GM12878 (cell line): ENCODE measurements around the gene MASP1. TPM values are rescaled to one million over a fixed set of nuclear protein-coding genes. Genes with fewer than 3 reads are reported as not detected.

Source experiments
- ATAC-seq: fragments of 200-7000 bp; cut with Tn5 transposase; 3 replicates; pipeline ENCODE4 v1.9.1; 2020; ENCODE audit warnings: mild to moderate bottlenecking, moderate library complexity
- BruUV-seq: library from RNA; stranded (reverse); fragments of 400-500 nt; replicated peaks from 2 replicates; lab custom pipeline; 2021; lab: Mats Ljungman, UMichigan
- CTCF ChIA-PET: fragments of 300-600 bp; sonication (Branson Sonifier 250); formaldehyde crosslinking; extraction: SDS; loops from one replicate; lab custom pipeline; 2021; ENCODE audit warnings: inconsistent platforms; lab: Yijun Ruan, JAX
- POLR2A ChIA-PET: fragments of 350-600 bp; formaldehyde crosslinking; extraction: SDS; loops from one replicate; lab custom pipeline; 2021; ENCODE audit warnings: inconsistent platforms; lab: Charles Lee
- RAD21 ChIA-PET: fragments of 300-600 bp; sonication (Branson Sonifier 250); formaldehyde crosslinking; loops from one replicate; lab custom pipeline; 2023; ENCODE audit warnings: antibody characterized with exemption; ENCODE audit not compliant: unreplicated experiment; lab: Charles Lee
- SMC1A ChIA-PET: fragments of 300-600 bp; sonication (Branson Sonifier 250); formaldehyde crosslinking; loops from one replicate; lab custom pipeline; 2023; ENCODE audit not compliant: unreplicated experiment, uncharacterized antibody; lab: Charles Lee
- DNase-seq: peaks from one replicate; pipeline ENCODE4 v3.0.0-alpha.2; 2011; ENCODE audit warnings: low read depth, low spot score
- FAIRE-seq: peaks from 3 replicates; lab custom pipeline; 2011; peaks lifted over from hg19 to GRCh38; lab: Jason Lieb, UNC
- H2AFZ ChIP-seq: 2 replicates; pipeline ENCODE4 v1.6.0; 2011; ENCODE audit warnings: low read depth, low read length, control low read depth; ENCODE audit not compliant: control insufficient read depth
- H3K27ac ChIP-seq: 2 replicates; pipeline ENCODE4 v1.5.1; 2011; ENCODE audit warnings: control low read depth; ENCODE audit not compliant: control insufficient read depth, insufficient read depth
- H3K27me3 ChIP-seq, 2 experiments: replicated peaks in 1 of 2; 2 replicates each; pipeline versions ENCODE4 v1.6.0 to v1.6.1; 2011; ENCODE audit warnings: low read length in 1 of 2; ENCODE audit not compliant: control insufficient read depth in 2 of 2, insufficient read depth in 2 of 2
- H3K36me3 ChIP-seq, 2 experiments: 2 replicates each; pipeline ENCODE4 v1.5.1; 2011; ENCODE audit warnings: low read length in 1 of 2; ENCODE audit not compliant: control insufficient read depth in 2 of 2, insufficient read depth in 2 of 2
- H3K4me1 ChIP-seq: 2 replicates; pipeline ENCODE4 v1.6.1; 2011; ENCODE audit warnings: mild to moderate bottlenecking, low read length, moderate library complexity, mixed read lengths; ENCODE audit not compliant: control insufficient read depth, insufficient read depth
- H3K4me2 ChIP-seq: 2 replicates; pipeline ENCODE4 v1.6.0; 2011; ENCODE audit warnings: control low read depth; ENCODE audit not compliant: control insufficient read depth, insufficient read depth
- H3K4me3 ChIP-seq: fragments of 200-600 bp; sonication (generic); 2 replicates; pipeline ENCODE4 v1.5.1; 2016
- H3K79me2 ChIP-seq: 2 replicates; pipeline ENCODE4 v1.6.0; 2011; ENCODE audit warnings: low read length; ENCODE audit not compliant: control insufficient read depth, insufficient read depth
- H3K9ac ChIP-seq: 2 replicates; pipeline ENCODE4 v1.8.0; 2011; ENCODE audit warnings: low read length, control low read depth, mixed read lengths; ENCODE audit not compliant: control insufficient read depth, insufficient read depth
- H3K9me3 ChIP-seq: replicated peaks from 3 replicates; pipeline ENCODE4 v1.5.1; 2011; ENCODE audit warnings: mild to moderate bottlenecking, low read length; ENCODE audit not compliant: control insufficient read depth, insufficient read depth
- H4K20me1 ChIP-seq: 2 replicates; pipeline ENCODE4 v1.6.0; 2011; ENCODE audit not compliant: control insufficient read depth, insufficient read depth
- BCL11A ChIP-seq: IDR thresholded peaks from 2 replicates; pipeline ENCODE4 v1.6.1; 2011; ENCODE audit warnings: low read depth, low read length
- BHLHE40 ChIP-seq, 2 experiments: fragments of 450-650 bp in 1 of 2; IDR thresholded peaks; 2 replicates each; pipeline ENCODE4 v1.6.1; 2011 to 2017; ENCODE audit warnings: low read depth in 2 of 2, borderline replicate concordance in 1 of 2, improper control_type of control experiment in 1 of 2, low read length in 1 of 2, mild to moderate bottlenecking in 1 of 2
- CBFB ChIP-seq: IDR thresholded peaks from 2 replicates; pipeline ENCODE4 v1.6.1; 2016; ENCODE audit warnings: antibody characterized with exemption, low read depth
- ETV6 ChIP-seq, 2 experiments: fragments of 450-650 bp in 1 of 2; IDR thresholded peaks in 1 of 2; conservative IDR thresholded peaks in 1 of 2; 2 replicates each; pipeline ENCODE4 v1.6.1; 2014; ENCODE audit warnings: antibody characterized with exemption in 1 of 2, borderline replicate concordance in 1 of 2, low read depth in 1 of 2, mild to moderate bottlenecking in 1 of 2, moderate library complexity in 1 of 2
- RBBP5 ChIP-seq: fragments of 200-600 bp; sonication (generic); conservative IDR thresholded peaks from 2 replicates; pipeline ENCODE4 v1.6.1; 2016
- SREBF1 ChIP-seq: IDR thresholded peaks from 2 replicates; pipeline ENCODE4 v1.6.1; 2012; ENCODE audit warnings: mild to moderate bottlenecking, low read length
- WGBS: methylation state at CpG from one replicate; pipeline ENCODE4 v1.1.6; 2016; ENCODE audit warnings: low lambda C conversion rate; ENCODE audit not compliant: insufficient replicate concordance, insufficient coverage; ENCODE audit errors: missing lambda C conversion rate; 5-methylcytosine and 5-hydroxymethylcytosine counted together
- in situ Hi-C: fragments of 300-500 bp; cut with MboI; formaldehyde crosslinking; loops from 9 replicates; pipeline ENCODE4 v1.14.3; 2018; ENCODE audit warnings: mixed read lengths
- intact Hi-C: fragments of 100-400 bp; cut with micrococcal nuclease; formaldehyde crosslinking; loops from one replicate; pipeline ENCODE4 v1.14.2; 2022; ENCODE audit not compliant: unreplicated experiment
- polyA plus RNA-seq, 11 experiments: library from polyadenylated mRNA; depleted of rRNA in 4 of 11; unstranded in 6 of 11; stranded (reverse) in 5 of 11; fragments of >200 nt; fragmentation: Nextera tagmentation in 4 of 11; fragmentation: Illumina TruSeq in 1 of 11; extraction: Ambion mirVana in 4 of 11; extraction: Trizol in 1 of 11; gene quantifications; 1 replicate in 1 of 11; 2 replicates in 10 of 11; pipeline versions ENCODE4 v1.2.1 to v1.2.3, GENCODE V29; 2011 to 2016; ENCODE audit warnings: inconsistent platforms in 2 of 11, missing spikeins in 2 of 11, low read depth in 1 of 11
- total RNA-seq, 4 experiments: library from RNA; depleted of rRNA in 3 of 4; stranded (reverse); fragments of >200 nt in 3 of 4; fragmentation: Illumina TruSeq in 1 of 4; extraction: Trizol in 1 of 4; gene quantifications; 2 replicates each; pipeline versions ENCODE4 v1.2.1 to v1.2.3, GENCODE V29; 2013 to 2021
- TF ChIP-seq, protein P1 (sequence below): fragments of 150-350 bp; IDR thresholded peaks from 2 replicates; pipeline ENCODE4 v1.6.1; 2016; ENCODE audit warnings: low read depth, low read length
- TF ChIP-seq, protein P2 (sequence below), 3 experiments: IDR thresholded peaks in 2 of 3; conservative IDR thresholded peaks in 1 of 3; 2 replicates each; pipeline ENCODE4 v1.5.1; 2011; ENCODE audit warnings: low read depth in 3 of 3, low read length in 3 of 3, mild to moderate bottlenecking in 3 of 3, control low read depth in 2 of 3, moderate library complexity in 2 of 3, inconsistent platforms in 1 of 3, mixed read lengths in 1 of 3; ENCODE audit not compliant: control insufficient read depth in 2 of 3, insufficient read depth in 1 of 3; ENCODE audit errors: extremely low read depth in 1 of 3
- TF ChIP-seq, protein P3 (sequence below): fragments of 450-650 bp; IDR thresholded peaks from 2 replicates; pipeline ENCODE4 v1.6.1; 2017; ENCODE audit warnings: mild to moderate bottlenecking

Gene MASP1
- total and polyA plus RNA-seq, 10 of the 15 experiments (the other 5 are each of a cell fraction or from before 2014, with no cell fraction given) = 0.05 TPM; not detected in 9

DNA sequence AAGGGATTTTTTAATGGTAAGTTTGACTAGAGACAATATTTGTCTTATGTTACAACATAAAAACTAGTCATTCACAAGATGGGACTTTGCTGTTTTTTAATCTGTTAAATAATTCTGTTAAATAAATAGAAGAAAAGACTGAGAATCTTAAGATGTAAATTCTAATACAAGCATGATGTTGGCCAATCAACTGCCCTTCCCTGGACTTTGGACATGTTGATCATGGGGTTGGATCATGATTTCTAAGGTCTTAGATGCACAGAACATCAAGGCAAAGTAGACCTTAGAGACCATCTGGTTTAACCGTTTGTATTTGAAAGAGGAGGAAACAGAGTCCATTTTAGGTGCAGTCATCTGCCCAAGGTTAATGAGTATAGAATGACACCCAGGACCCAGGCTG, 10.9 kb downstream of the MASP1 start:
- intact Hi-C loops = no loop called here
- no peaks in the 10 kb centered on the region for H3K79me2 ChIP-seq
- TF ChIP-seq, protein P1, sequence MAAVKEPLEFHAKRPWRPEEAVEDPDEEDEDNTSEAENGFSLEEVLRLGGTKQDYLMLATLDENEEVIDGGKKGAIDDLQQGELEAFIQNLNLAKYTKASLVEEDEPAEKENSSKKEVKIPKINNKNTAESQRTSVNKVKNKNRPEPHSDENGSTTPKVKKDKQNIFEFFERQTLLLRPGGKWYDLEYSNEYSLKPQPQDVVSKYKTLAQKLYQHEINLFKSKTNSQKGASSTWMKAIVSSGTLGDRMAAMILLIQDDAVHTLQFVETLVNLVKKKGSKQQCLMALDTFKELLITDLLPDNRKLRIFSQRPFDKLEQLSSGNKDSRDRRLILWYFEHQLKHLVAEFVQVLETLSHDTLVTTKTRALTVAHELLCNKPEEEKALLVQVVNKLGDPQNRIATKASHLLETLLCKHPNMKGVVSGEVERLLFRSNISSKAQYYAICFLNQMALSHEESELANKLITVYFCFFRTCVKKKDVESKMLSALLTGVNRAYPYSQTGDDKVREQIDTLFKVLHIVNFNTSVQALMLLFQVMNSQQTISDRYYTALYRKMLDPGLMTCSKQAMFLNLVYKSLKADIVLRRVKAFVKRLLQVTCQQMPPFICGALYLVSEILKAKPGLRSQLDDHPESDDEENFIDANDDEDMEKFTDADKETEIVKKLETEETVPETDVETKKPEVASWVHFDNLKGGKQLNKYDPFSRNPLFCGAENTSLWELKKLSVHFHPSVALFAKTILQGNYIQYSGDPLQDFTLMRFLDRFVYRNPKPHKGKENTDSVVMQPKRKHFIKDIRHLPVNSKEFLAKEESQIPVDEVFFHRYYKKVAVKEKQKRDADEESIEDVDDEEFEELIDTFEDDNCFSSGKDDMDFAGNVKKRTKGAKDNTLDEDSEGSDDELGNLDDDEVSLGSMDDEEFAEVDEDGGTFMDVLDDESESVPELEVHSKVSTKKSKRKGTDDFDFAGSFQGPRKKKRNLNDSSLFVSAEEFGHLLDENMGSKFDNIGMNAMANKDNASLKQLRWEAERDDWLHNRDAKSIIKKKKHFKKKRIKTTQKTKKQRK = no peak
- TF ChIP-seq, protein P2, sequence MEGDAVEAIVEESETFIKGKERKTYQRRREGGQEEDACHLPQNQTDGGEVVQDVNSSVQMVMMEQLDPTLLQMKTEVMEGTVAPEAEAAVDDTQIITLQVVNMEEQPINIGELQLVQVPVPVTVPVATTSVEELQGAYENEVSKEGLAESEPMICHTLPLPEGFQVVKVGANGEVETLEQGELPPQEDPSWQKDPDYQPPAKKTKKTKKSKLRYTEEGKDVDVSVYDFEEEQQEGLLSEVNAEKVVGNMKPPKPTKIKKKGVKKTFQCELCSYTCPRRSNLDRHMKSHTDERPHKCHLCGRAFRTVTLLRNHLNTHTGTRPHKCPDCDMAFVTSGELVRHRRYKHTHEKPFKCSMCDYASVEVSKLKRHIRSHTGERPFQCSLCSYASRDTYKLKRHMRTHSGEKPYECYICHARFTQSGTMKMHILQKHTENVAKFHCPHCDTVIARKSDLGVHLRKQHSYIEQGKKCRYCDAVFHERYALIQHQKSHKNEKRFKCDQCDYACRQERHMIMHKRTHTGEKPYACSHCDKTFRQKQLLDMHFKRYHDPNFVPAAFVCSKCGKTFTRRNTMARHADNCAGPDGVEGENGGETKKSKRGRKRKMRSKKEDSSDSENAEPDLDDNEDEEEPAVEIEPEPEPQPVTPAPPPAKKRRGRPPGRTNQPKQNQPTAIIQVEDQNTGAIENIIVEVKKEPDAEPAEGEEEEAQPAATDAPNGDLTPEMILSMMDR (IDR thresholded peaks at IDR 0.05 in 2 of 3, conservative IDR thresholded peaks at IDR 0.05 in 1 of 3; ENCODE audit: control insufficient read depth in 2 of 3, extremely low read depth in 1 of 3, insufficient read depth in 1 of 3, low read depth in 3 of 3, low read length in 3 of 3) = no peak
- TF ChIP-seq RBBP5 (no peak), SREBF1 (no peak), ETV6 (conservative IDR thresholded peaks at IDR 0.05 in 1 of 2, IDR thresholded peaks at IDR 0.05 in 1 of 2; ENCODE audit: borderline replicate concordance in 1 of 2, low read depth in 1 of 2) (no peak), BHLHE40 (IDR thresholded peaks at IDR 0.05; ENCODE audit: borderline replicate concordance in 1 of 2, low read depth in 2 of 2, low read length in 1 of 2) (no peak), CBFB (no peak), BCL11A (no peak)
- TF ChIP-seq, protein P3, sequence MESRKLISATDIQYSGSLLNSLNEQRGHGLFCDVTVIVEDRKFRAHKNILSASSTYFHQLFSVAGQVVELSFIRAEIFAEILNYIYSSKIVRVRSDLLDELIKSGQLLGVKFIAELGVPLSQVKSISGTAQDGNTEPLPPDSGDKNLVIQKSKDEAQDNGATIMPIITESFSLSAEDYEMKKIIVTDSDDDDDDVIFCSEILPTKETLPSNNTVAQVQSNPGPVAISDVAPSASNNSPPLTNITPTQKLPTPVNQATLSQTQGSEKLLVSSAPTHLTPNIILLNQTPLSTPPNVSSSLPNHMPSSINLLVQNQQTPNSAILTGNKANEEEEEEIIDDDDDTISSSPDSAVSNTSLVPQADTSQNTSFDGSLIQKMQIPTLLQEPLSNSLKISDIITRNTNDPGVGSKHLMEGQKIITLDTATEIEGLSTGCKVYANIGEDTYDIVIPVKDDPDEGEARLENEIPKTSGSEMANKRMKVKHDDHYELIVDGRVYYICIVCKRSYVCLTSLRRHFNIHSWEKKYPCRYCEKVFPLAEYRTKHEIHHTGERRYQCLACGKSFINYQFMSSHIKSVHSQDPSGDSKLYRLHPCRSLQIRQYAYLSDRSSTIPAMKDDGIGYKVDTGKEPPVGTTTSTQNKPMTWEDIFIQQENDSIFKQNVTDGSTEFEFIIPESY = no peak
- H3K9ac ChIP-seq = no peak overlapping the region
- H4K20me1 ChIP-seq = no peaks in the 10 kb centered on the region
- no peaks in the 10 kb centered on the region for H3K9me3 ChIP-seq
- ChIA-PET POLR2A (no interaction called here), CTCF (no interaction called here), RAD21 (no interaction called here), SMC1A (no interaction called here)
- no peak overlapping the region for H3K4me2 ChIP-seq
- H2AFZ ChIP-seq = no peak overlapping the region
- H3K4me1 ChIP-seq = no peaks in the 10 kb centered on the region
- no TSS peak for BruUV-seq
- DNase-seq (no peak), FAIRE-seq (no peak), ATAC-seq (no peak)
- H3K27ac ChIP-seq = no peak overlapping the region
- H3K27me3 ChIP-seq = peaks cover 0 to 4% of the 10 kb centered on the region in 2 experiments; a peak in 2 of 4 replicates
- no peaks in the 10 kb centered on the region for H3K36me3 ChIP-seq
- no peak overlapping the region for H3K4me3 ChIP-seq
- 0% methylated on average over 1 of the region's 1 CpG for WGBS
- in situ Hi-C loops = no loop called here
